Measurements from ENCODE around the gene PID1.

GRCh38 chr2:229089776-229090175, 181.3 kb downstream of the PID1 start:
- TF ChIP-seq, protein P1, sequence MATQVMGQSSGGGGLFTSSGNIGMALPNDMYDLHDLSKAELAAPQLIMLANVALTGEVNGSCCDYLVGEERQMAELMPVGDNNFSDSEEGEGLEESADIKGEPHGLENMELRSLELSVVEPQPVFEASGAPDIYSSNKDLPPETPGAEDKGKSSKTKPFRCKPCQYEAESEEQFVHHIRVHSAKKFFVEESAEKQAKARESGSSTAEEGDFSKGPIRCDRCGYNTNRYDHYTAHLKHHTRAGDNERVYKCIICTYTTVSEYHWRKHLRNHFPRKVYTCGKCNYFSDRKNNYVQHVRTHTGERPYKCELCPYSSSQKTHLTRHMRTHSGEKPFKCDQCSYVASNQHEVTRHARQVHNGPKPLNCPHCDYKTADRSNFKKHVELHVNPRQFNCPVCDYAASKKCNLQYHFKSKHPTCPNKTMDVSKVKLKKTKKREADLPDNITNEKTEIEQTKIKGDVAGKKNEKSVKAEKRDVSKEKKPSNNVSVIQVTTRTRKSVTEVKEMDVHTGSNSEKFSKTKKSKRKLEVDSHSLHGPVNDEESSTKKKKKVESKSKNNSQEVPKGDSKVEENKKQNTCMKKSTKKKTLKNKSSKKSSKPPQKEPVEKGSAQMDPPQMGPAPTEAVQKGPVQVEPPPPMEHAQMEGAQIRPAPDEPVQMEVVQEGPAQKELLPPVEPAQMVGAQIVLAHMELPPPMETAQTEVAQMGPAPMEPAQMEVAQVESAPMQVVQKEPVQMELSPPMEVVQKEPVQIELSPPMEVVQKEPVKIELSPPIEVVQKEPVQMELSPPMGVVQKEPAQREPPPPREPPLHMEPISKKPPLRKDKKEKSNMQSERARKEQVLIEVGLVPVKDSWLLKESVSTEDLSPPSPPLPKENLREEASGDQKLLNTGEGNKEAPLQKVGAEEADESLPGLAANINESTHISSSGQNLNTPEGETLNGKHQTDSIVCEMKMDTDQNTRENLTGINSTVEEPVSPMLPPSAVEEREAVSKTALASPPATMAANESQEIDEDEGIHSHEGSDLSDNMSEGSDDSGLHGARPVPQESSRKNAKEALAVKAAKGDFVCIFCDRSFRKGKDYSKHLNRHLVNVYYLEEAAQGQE (IDR thresholded peaks at IDR 0.05; ENCODE audit: insufficient read depth in 1 of 2, low read depth in 2 of 2, low read length in 1 of 2), result no peak
- no peak for TF ChIP-seq POLR2AphosphoS5 (IDR thresholded peaks at IDR 0.05; ENCODE audit: low read depth, low read length)

Measured in Panc1 (cell line).